Renal cortex interstitium (tissue), 15 donors: ENCODE measurements around the gene PRPF40A. TPM values are rescaled to one million over a fixed set of nuclear protein-coding genes. Genes with fewer than 3 reads are reported as not detected.
"Not testable (repeated sequence)": the region's sequence is repeated elsewhere in the genome, so short reads cannot be mapped to it uniquely, and the experiment has no call there.

Source experiments
- DNase-seq, 11 donors: peaks; one replicate each; pipeline ENCODE4 v3.0.0-alpha.2; 2013; ENCODE audit warnings: low read depth in 9 of 11, low spot score in 4 of 11; ENCODE audit errors: extremely low read depth in 1 of 11
- long read RNA-seq, 16 experiments: transcript quantifications; one replicate each; lab custom pipeline, GENCODE V29; 2026
- polyA plus RNA-seq, 3 donors: library from polyadenylated mRNA; unstranded; fragments of 120-200 nt; gene quantifications; one replicate each; pipeline ENCODE4 v1.2.1, GENCODE V29; 2013; ENCODE audit not compliant: insufficient read length in 3 of 3

The PRPF40A gene
- polyA plus RNA-seq: 100 to 1,000 TPM; 136 to 150 (median 149) TPM
- long read RNA-seq, donor 1, partial matches to known transcripts: 7 of 7 reads
- long read RNA-seq, donor 1, other reads (novel, unspliced or antisense): 0 of 7 reads
- long read RNA-seq, donor 2, full-length matches to known transcripts: 2 of 7 reads
- long read RNA-seq, donor 2, partial matches to known transcripts: 5 of 7 reads
- long read RNA-seq, donor 2, other reads (novel, unspliced or antisense): 0 of 7 reads
- long read RNA-seq, donor 3, full-length matches to known transcripts: 1 of 27 reads
- long read RNA-seq, donor 3, partial matches to known transcripts: 26 of 27 reads
- long read RNA-seq, donor 3, other reads (novel, unspliced or antisense): 0 of 27 reads
- long read RNA-seq, donor 4, partial matches to known transcripts: 56 of 56 reads
- long read RNA-seq, donor 4, other reads (novel, unspliced or antisense): 0 of 56 reads
- long read RNA-seq, donor 5: 0 reads
- long read RNA-seq, donor 6, partial matches to known transcripts: 116 of 143 reads
- long read RNA-seq, donor 6, other reads (novel, unspliced or antisense): 26 of 143 reads
- long read RNA-seq, donor 7, partial matches to known transcripts: 12 of 12 reads
- long read RNA-seq, donor 7, other reads (novel, unspliced or antisense): 0 of 12 reads
- long read RNA-seq, donor 8, partial matches to known transcripts: 26 of 27 reads
- long read RNA-seq, donor 8, other reads (novel, unspliced or antisense): 0 of 27 reads
- long read RNA-seq, donor 9, partial matches to known transcripts: 16 of 16 reads
- long read RNA-seq, donor 9, other reads (novel, unspliced or antisense): 0 of 16 reads
- long read RNA-seq, donor 10, full-length matches to known transcripts: 1 of 12 reads
- long read RNA-seq, donor 10, partial matches to known transcripts: 11 of 12 reads
- long read RNA-seq, donor 10, other reads (novel, unspliced or antisense): 0 of 12 reads
- long read RNA-seq, donor 11, full-length matches to known transcripts: 1 of 1 reads
- long read RNA-seq, donor 11, partial matches to known transcripts: 0 of 1 reads
- long read RNA-seq, donor 11, other reads (novel, unspliced or antisense): 0 of 1 reads
- long read RNA-seq, donor 12: 0 reads
- long read RNA-seq, donor 13, partial matches to known transcripts: 39 of 40 reads
- long read RNA-seq, donor 13, other reads (novel, unspliced or antisense): 0 of 40 reads
- long read RNA-seq, donor 14: 0 reads
- long read RNA-seq, donor 15, full-length matches to known transcripts: 1 of 53 reads
- long read RNA-seq, donor 15, partial matches to known transcripts: 30 of 53 reads
- long read RNA-seq, donor 15, other reads (novel, unspliced or antisense): 22 of 53 reads
- long read RNA-seq, donor 16, partial matches to known transcripts: 84 of 92 reads
- long read RNA-seq, donor 16, other reads (novel, unspliced or antisense): 6 of 92 reads

DNA sequence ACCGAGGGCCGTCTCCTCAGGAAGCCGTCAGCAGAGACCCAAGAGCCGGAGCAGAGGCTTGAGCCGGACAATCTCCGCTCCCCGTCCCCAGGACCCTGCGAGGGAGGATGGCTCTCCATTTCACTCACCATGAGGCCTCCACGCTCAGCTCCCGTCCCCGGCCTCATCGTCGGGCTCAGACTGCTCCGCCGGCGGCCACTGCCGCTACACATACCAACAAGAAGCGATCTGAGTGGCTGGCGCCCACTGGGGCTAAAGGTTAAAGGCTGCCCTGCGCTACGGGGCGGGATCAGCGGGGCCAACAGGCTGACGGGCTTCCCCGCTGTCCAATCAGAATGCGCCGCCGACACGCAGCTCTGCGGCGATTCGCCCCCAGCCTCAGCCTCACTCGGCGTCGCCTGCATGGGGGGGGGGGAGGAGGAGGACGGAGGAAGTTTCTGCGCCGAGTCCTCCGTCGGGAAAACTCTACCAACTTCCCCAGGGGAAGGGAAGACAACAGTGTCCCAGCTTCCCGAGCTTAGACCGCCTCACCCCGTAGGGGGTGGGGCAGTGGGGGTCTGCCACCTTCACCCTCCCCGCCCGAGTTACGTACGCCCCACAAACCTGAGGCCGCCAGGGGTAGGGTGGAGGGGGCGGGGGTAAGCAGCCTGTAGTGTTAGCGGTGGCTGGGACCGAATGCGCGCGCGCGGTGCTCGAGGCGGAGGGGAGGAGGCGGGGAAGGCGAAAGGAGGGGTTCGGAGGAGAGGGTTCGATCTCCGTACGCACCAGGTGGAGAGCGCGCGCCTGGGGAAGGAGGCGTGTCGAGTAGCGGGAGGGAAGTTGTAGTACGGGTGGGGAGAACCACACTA lies at the start of gene PRPF40A:
Gene PRPF40A (minus strand): TSS at position 234 of the 848 bp plus-strand sequence. CDS start 22 bp downstream, at position 212.
- peak; percentile 94 to 98 (median 97) for DNase-seq

DNA sequence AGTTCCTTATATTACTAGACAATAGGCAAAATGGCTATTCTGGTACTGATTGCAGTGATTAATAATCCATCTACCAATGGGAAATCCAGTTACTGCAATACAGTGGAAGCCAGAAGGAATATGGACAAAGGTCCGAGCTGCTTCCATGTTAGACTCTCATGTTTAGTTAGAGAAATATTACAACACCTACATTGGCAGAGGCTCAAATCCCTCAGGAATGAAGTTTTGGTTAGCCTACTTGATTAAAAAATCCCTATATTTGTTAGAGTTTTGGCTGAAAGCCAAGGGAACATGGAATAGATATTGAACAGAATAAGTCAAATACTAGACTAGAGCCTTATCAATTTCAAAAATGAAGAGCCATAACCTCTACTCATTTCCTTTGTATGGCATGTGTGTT lies 49.7 kb upstream of the PRPF40A start:
- DNase-seq: no peak

DNA sequence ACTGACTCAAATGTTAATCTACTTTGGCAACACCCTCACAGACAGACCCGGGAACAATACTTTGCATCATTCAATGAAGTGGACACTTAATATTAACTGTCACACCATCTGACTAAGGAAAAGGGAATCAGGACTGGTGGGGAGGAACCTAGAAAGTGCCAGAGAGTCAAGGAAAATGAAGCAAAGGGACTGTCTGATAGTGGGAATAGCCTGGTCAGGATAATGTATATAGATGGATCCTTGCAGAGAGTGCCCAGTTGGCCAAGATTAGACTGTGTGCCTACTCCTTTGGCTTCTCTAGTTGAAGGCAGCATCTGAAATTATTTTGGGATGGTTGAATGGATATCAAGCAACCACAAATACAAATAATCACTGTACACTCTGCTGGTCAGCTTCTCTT lies 46.4 kb upstream of the PRPF40A start:
- no peak for DNase-seq

DNA sequence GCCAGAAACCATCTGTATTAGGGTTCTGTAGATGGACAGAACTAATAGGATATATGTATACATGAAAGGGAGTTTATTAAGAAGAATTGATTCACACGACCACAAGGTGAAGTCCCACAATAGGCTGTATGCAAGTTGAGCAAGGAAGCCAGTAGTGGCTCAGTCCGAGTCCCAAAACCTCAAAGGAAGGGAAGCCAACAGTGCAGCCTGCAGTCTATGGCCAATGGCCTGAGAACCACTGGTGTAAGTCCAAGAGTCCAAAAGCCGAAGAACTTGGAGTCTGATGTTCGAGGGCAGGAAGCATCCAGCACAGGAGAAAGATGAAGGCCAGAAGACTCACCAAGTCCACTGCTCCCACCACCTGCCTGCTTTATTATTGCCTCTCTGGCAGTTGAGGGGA lies 45.9 kb upstream of the PRPF40A start:
- not testable (repeated sequence) for DNase-seq

DNA sequence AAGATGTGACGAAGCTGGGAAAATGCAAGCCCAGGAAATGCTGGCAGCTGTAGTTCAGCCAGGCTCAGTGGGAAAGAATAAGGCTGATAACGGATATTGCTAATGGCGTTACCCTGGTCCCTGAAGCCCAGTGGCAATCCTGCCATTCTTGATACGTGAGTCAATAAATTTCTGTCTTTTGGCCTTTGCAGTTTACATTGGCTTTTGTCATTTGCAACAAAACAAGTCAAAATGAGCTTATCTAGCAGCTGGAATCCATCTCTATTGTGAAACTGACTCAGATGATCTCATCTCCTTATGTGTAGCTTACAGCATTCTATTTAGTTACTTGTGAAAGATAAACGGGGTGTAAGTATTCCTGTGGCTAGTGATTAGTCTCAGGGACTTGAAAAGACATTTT lies 44.9 kb upstream of the PRPF40A start:
- no peak for DNase-seq

DNA sequence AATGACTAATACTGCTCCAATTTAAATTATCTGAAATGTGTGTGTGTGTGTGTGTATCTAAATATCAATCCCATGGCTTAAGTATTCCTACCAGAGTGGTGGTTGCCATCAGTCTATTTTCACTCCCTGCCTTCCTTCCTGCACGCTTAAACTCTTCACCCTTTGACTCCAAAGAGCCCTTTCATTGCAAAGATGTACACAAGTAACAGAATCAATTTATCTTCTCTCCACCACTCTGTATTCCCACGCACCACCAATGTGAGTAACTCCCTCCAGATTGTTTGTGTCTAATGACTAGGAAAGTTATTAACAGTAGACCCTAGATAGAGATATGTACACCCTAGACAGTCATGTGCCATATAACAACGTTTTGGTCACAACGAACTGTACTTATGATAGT lies 44.0 kb upstream of the PRPF40A start:
- no peak for DNase-seq

DNA sequence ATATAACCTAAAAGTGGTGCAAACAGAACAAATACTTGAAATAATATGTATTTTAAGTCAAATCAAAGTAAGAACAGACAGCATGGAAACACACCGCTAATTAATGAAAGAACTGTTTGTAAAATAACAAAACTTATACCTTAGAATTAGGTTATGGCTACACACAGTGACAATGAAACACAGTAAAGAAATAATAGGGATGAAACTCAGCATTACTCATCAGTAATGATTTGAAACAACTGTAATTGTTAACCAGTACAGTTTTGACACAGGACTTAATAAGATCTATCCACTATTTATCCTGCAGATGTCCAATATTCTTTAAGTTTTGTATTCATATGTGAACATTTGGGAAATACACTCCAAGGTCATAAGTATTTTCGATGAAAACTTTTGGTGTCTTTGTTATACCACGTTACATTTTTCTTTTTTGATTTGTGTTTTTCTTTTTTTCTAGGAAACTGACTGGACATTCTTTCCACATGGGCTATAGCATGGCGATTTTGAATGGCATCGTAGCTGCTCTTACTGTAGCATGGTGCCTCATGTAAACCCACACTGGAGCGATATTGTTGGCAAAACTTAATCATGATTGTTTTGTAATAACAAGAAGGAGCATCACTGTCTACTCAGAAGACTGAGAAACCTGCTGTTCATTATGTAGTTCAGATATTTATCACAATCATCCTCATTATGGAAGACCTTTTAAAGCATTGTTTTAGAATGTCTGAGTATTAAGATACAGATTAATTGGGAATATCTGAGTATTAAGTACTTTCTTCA lies 42.2 kb upstream of the PRPF40A start:
- no peak for DNase-seq

DNA sequence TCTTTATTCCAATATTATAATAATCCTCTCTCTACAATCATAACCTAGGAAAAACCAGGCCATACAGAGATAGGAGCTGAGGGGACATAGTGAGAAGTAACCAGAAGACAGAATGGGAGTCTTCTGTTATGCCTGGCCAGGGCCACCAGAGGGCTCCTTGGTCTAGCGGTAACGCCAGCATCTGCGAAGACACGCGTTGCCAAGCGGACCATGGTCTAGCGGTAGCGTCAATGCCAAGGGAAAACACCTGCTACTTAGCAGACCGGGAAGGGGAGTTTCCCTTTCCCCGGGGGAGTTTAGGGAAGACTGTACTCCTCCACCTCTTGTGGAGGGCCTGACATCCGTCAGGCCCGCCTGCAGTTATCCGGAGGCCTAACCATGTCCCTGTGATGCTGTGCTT lies 37.8 kb upstream of the PRPF40A start:
- peak in 1 of 11 donors; percentile 18 for DNase-seq

DNA sequence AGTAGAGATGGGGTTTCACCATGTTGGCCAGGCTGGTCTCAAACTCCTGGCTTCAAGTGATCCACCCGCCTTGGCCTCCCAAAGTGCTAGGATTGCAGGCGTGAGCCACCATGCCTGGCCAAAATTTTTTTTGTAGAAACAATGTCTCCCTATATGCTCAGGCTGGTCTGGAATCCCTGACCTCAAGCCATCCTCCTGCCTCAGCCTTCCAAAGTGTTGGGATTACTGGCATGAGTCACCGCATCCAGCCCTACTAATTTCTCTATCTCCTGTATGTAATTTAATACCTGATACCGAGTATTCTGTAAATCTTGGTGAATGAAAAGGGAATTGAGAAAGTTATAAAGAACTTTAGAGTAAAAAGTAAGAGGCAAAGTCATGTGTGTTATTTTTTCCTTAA lies 30.5 kb upstream of the PRPF40A start:
- DNase-seq: not testable (repeated sequence)

DNA sequence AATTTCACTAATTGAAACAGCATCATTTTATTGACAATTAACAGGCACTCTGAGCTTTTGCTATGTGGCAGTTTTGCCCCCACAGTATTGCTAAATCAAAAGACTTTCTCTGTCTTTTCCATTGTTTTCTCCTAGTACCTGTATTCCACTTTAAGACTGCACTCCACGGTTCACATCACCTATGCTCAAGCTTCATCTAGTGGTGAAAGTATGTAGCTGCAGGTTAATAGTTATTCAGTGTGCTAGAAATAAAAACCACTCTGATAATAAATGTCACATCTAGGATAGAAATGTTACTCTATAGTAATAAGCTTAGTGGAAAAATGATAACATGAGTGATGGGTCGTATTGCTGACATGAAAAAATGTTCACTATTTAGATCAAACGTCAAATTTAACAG lies 25.7 kb upstream of the PRPF40A start:
- DNase-seq: no peak

DNA sequence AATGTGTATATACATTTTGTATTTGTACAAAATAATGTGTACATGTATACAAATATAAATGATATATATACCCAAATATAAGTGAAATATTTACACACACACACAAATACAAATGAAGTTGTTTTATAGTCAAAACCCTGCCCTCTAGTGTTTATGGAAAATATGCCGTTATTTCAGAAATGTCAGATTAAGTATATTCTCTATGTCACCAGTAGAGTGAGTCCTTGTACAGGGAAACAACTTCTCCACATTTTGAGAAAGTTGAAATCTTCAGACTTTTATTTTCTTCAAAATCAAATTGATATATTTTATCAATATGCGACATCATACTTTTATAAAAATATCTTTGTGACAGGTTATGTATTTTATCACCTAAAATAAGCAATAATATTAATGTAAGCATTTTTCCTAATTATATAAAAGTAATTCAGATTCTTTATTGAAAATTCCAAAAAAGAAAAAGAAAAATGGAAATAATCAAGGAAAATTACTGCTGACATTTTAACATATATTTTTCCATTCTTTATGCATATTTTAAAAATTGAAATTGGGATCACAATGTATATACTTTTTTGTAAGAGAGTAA lies 23.6 kb upstream of the PRPF40A start:
- DNase-seq: peak in 4 of 11 donors; percentile 12 to 46 (median 27)

DNA sequence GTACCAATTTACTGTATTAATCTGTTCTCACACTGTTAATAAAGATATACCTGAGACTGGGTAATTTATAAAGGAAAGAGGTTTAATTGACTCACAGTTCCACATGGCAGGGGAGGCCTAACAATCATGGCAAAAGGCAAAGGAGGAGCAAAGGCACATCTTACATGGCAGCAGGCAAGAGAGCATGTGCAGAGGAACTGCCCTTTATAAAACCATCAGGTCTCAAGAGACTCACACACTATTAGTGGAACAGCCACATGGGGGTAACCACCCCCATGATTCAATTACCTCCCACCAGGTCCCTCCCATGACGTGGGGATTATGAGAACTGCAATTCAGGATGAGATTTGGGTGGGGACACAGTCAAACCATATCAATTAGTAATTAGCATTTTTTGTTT lies 22.4 kb upstream of the PRPF40A start:
- DNase-seq: not testable (repeated sequence)

DNA sequence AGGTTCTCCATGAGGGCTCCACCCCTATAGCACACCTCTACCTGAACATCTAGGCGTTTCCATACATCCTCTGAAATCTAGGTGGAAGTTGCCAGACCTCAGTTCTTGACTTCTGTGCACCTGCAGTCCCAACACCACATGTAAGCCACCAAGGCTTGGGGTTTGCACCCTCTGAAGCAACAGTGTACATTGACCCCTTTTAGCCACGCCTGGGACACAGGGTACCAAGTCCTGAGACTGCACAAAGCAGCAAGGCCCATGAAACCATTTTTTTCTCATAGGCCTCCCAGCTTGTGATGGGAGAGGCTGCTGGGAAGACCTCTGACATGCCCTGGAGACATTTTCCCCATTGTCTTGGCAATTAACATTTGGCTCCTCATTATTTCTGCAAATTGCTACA lies 21.2 kb upstream of the PRPF40A start:
- no peak for DNase-seq

DNA sequence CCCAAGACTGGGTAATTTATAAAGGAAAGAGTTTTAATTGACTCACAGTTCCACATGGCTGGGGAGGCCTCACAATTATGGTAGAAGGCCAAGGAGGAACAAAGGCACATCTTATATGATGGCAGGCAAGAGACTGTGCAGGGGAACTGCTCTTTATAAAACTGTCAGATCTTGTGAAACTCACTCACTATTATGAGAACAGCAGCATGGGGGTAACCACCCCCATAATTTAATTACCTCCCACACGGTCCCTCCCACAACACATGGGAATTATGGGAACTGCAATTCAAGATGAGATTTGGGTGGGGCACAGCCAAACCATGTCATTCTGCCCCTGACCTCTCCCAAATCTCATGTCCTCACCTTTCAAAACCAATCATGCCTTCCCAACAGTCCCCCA lies 20.2 kb upstream of the PRPF40A start:
- not testable (repeated sequence) for DNase-seq

DNA sequence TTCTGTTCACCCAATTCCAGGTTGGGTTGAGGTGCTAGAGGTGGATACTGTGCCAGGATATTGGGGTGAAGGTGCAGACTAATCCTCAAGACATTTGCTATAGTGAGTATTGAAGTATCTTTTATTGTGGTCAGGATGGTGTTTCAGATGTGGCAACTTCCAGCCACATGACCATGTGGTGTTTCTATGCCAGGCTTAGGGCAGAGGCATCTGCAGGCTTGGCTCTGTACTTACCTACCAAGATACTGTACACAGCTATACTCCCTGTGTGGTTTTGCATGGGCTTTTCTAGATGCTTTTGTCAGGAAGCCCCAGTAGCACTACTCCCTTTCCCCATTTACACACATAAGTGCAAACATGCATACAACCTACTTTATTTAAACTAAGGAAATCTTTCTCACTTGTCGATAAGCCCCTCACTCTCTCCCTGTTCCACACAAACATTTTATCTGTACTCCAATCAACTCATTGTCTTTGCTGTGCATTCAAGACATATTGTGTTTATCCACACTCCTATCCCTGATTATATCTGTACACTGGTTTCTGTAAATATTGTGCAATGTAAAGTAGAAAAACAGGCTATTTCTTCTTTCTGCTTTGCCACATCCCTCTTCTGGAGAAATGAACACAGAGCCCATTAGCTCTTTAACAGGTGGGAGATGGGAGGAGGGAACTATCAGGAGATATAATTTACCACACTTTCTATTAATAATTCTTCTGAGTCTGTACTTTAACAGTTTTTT lies 13.5 kb upstream of the PRPF40A start:
- DNase-seq: no peak

DNA sequence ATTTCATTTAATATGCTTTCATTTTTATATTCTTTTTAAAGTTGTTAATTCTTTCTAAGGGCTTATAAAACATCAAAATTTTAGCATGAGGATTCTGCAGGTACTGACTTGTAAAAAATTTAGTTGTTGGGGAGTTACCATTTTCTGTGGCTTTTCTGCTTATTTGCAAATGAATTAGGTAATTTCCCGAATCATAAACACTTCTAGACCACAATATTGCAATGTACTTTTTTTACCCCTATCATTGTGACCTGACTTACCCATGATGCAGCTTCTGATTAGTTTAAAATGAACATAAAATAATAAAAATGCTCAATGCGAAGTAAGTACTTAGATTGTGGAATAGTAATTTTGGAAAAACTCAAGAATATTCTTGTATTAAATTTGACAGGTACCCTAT lies 12.6 kb upstream of the PRPF40A start:
- no peak for DNase-seq
